Hepatocyte (in vitro differentiated cells): Measurements from ENCODE around the gene ZBTB6. TPM values are rescaled to one million over a fixed set of nuclear protein-coding genes. Genes with fewer than 3 reads are reported as not detected.

Source experiments
- DNase-seq: peaks from one replicate; pipeline ENCODE4 v3.0.0-alpha.2; 2016; ENCODE audit warnings: low spot score
- H2AFZ ChIP-seq: fragments of 200-600 bp; sonication (generic); 2 replicates; pipeline ENCODE4 v1.6.0; 2016; ENCODE audit warnings: antibody characterized with exemption, mild to moderate bottlenecking
- H3K27ac ChIP-seq: fragments of 200-600 bp; sonication (generic); 2 replicates; pipeline ENCODE4 v1.5.1; 2016; ENCODE audit warnings: mild to moderate bottlenecking
- H3K27me3 ChIP-seq: fragments of 200-600 bp; sonication (generic); 2 replicates; pipeline ENCODE4 v1.6.1; 2016
- H3K36me3 ChIP-seq: fragments of 200-600 bp; sonication (generic); replicated peaks from 2 replicates; pipeline ENCODE4 v1.5.1; 2016; ENCODE audit warnings: low read depth; ENCODE audit not compliant: insufficient read depth
- H3K4me1 ChIP-seq: fragments of 200-600 bp; sonication (generic); 2 replicates; pipeline ENCODE4 v1.5.1; 2016; ENCODE audit warnings: mild to moderate bottlenecking, moderate library complexity; ENCODE audit not compliant: insufficient read depth
- H3K4me2 ChIP-seq: fragments of 200-600 bp; sonication (generic); 2 replicates; pipeline ENCODE4 v1.6.0; 2016
- H3K4me3 ChIP-seq: fragments of 200-600 bp; sonication (generic); 2 replicates; pipeline ENCODE4 v1.5.1; 2016; ENCODE audit warnings: mild to moderate bottlenecking
- H3K79me2 ChIP-seq: fragments of 200-600 bp; sonication (generic); 2 replicates; pipeline ENCODE4 v1.6.0; 2017; ENCODE audit warnings: mild to moderate bottlenecking
- H3K9me2 ChIP-seq: fragments of 200-600 bp; sonication (generic); replicated peaks from 2 replicates; pipeline ENCODE4 v1.6.0; 2017; ENCODE audit warnings: mild to moderate bottlenecking; ENCODE audit not compliant: insufficient read depth
- H3K9me3 ChIP-seq: fragments of 200-600 bp; sonication (generic); 2 replicates; pipeline ENCODE4 v1.5.1; 2016; ENCODE audit warnings: low read depth, mild to moderate bottlenecking
- H4K20me1 ChIP-seq: fragments of 200-600 bp; sonication (generic); 2 replicates; pipeline ENCODE4 v1.6.0; 2016; ENCODE audit warnings: mild to moderate bottlenecking; ENCODE audit not compliant: insufficient read depth, poor library complexity, severe bottlenecking
- CTCF ChIP-seq: fragments of 200-600 bp; sonication (generic); IDR thresholded peaks from 2 replicates; pipeline ENCODE4 v1.5.1; 2016; ENCODE audit warnings: antibody characterized with exemption, mild to moderate bottlenecking; ENCODE audit not compliant: poor library complexity
- EZH2 ChIP-seq: fragments of 200-600 bp; sonication (generic); IDR thresholded peaks from 2 replicates; pipeline ENCODE4 v1.6.1; 2016; ENCODE audit warnings: antibody characterized with exemption, mild to moderate bottlenecking, borderline replicate concordance
- EZH2phosphoT487 ChIP-seq: fragments of 200-600 bp; sonication (generic); IDR thresholded peaks from one replicate; pipeline ENCODE4 v1.6.1; 2018; ENCODE audit warnings: antibody characterized with exemption, mild to moderate bottlenecking, low read depth, moderate library complexity; ENCODE audit not compliant: unreplicated experiment, severe bottlenecking
- WGBS: methylation state at CpG from one replicate; pipeline ENCODE4 v1.1.6; 2016; ENCODE audit warnings: low lambda C conversion rate; ENCODE audit errors: missing lambda C conversion rate; 5-methylcytosine and 5-hydroxymethylcytosine counted together
- polyA plus RNA-seq: library from polyadenylated mRNA; unstranded; fragments of >200 nt; fragmentation: Nextera tagmentation; extraction: Ambion mirVana; gene quantifications from 2 replicates; pipeline ENCODE4 v1.2.1, GENCODE V29; 2016
- total RNA-seq: library from RNA; depleted of rRNA; stranded (reverse); fragments of >200 nt; gene quantifications from 2 replicates; pipeline ENCODE4 v1.2.3, GENCODE V29; 2014

The ZBTB6 gene
- total RNA-seq (12.0 and 13.8 TPM in 2 replicates), polyA plus RNA-seq (1.9 and 2.4 TPM in 2 replicates)

GRCh38 chr9:122912964-122913673 lies at the start of gene ZBTB6:
Gene ZBTB6, minus strand, starts transcription at chr9:122913323. Its CDS starts 1,251 bp downstream, at chr9:122912072.
- Histone ChIP-seq H3K4me1 (peaks cover 6% of the 10 kb centered on the region), H3K4me3 (peak within 1 kb of the TSS; percentile 82), H3K9me2 (no peaks in the 10 kb centered on the region), H3K4me2 (peak within 1 kb of the TSS; percentile 82), H2AFZ (peak within 1 kb of the TSS; percentile 93), H3K9me3 (no peaks in the 10 kb centered on the region), H4K20me1 (no peaks in the 10 kb centered on the region), H3K27me3 (no peaks in the 10 kb centered on the region), H3K27ac (peak within 1 kb of the TSS; percentile 94), H3K36me3 (peaks cover 3% of the 10 kb centered on the region), H3K79me2 (peaks cover 40% of the 10 kb centered on the region)
- TF ChIP-seq CTCF = no peak
- TF ChIP-seq EZH2phosphoT487 = no peak
- TF ChIP-seq EZH2 = no peak
- under 1% methylated on average over 35 of the region's 35 CpGs for WGBS
- peak; percentile 89 for DNase-seq

GRCh38 chr9:122961139-122961538 lies 48.0 kb upstream of the ZBTB6 start:
- no peaks in the 10 kb centered on the region for H3K4me1 ChIP-seq
- TF ChIP-seq CTCF = no peak
- no peak for TF ChIP-seq EZH2phosphoT487
- TF ChIP-seq EZH2 = no peak
- H3K27me3 ChIP-seq = no peaks in the 10 kb centered on the region
- peaks cover 2% of the 10 kb centered on the region for H4K20me1 ChIP-seq
- no peaks in the 10 kb centered on the region for H3K9me2 ChIP-seq
- no peak overlapping the region for H3K27ac ChIP-seq
- WGBS = 76% methylated on average over 1 of the region's 1 CpG
- no peaks in the 10 kb centered on the region for H3K9me3 ChIP-seq
- no peak overlapping the region for H3K4me3 ChIP-seq
- H3K4me2 ChIP-seq = no peak overlapping the region
- no peak overlapping the region for H2AFZ ChIP-seq
- DNase-seq = no peak
- H3K79me2 ChIP-seq = peaks cover 33% of the 10 kb centered on the region
- no peaks in the 10 kb centered on the region for H3K36me3 ChIP-seq

GRCh38 chr9:122955961-122956360 lies 42.8 kb upstream of the ZBTB6 start:
- Histone ChIP-seq H3K4me2 (no peak overlapping the region), H3K9me3 (no peaks in the 10 kb centered on the region), H3K4me1 (peaks cover 9% of the 10 kb centered on the region), H4K20me1 (peaks cover 38% of the 10 kb centered on the region), H3K27me3 (no peaks in the 10 kb centered on the region), H3K4me3 (no peak overlapping the region), H3K27ac (no peak overlapping the region), H2AFZ (no peak overlapping the region), H3K36me3 (no peaks in the 10 kb centered on the region), H3K79me2 (peaks cover 71% of the 10 kb centered on the region), H3K9me2 (no peaks in the 10 kb centered on the region)
- no peak for DNase-seq
- no peak for TF ChIP-seq EZH2phosphoT487

GRCh38 chr9:122954253-122954691 lies 41.1 kb upstream of the ZBTB6 start:
- H4K20me1 ChIP-seq = peaks cover 54% of the 10 kb centered on the region
- H3K4me1 ChIP-seq = peaks cover 9% of the 10 kb centered on the region
- H3K4me2 ChIP-seq = no peak overlapping the region
- H3K27me3 ChIP-seq = no peaks in the 10 kb centered on the region
- TF ChIP-seq CTCF (no peak), EZH2 (no peak), EZH2phosphoT487 (no peak)
- no peaks in the 10 kb centered on the region for H3K36me3 ChIP-seq
- peak overlapping the region; percentile 14 for H3K27ac ChIP-seq
- H3K4me3 ChIP-seq = no peak overlapping the region
- no peaks in the 10 kb centered on the region for H3K9me2 ChIP-seq
- no peak overlapping the region for H2AFZ ChIP-seq
- DNase-seq = no peak
- H3K9me3 ChIP-seq = no peaks in the 10 kb centered on the region
- peaks cover 88% of the 10 kb centered on the region for H3K79me2 ChIP-seq
